ENCODE measurements around the gene CISH.

The CISH gene

DNA sequence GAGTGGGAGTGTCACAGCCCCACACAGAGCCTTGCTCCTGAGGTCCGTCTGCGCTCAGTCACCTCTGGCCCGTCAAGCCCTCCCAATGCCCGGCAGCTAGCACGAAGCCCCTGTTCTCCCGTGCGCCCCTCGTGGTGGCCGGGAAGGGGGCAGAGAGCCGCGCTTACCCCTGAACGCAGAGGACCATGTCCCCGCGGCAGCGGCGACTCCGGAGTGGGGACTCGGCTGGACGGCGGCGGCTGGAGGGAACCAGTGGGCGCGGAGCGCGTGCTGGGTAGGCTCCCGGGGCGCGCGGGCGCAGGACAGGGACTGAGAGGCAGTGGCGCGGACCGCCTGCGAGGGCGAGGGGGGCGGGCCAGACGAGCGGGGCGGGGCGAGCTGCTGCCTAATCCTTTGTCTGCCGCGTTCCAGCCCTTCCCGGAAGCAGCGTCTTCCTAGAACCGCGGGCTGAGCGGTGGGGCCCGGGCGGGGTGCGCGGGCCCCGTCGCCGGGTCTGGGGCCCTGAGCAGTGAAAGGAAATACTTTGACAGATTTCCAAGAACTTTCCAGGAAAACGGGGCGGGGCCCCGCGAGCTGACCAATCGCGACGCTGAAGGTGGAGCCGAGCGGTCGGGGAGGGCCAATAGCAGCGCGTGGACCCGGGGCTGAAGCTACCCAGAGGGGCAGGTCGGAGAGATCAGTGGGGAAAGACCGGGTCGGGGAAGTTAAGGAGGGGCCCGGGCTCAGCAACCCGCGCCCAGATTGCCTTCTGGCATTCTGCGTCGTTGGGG, at the start of gene CISH:
TSS of gene CISH (minus strand) at position 311 of the 770 bp plus-strand sequence. CDS start at position 187, 124 bp downstream.
- DNase-seq (ENCODE audit: low read depth in 2 of 2), result peak; percentile 95 to 96

- no peak for DNase-seq (ENCODE audit: low read depth in 2 of 2)
Measured at GRCh38 chr3:50660386-50660785, 48.8 kb upstream of the CISH start.

GRCh38 chr3:50658831-50659230, 47.3 kb upstream of the CISH start:
- no peak for DNase-seq (ENCODE audit: low read depth in 2 of 2)

- no peak for DNase-seq (ENCODE audit: low read depth in 2 of 2)
Measured at GRCh38 chr3:50658416-50658815, 46.8 kb upstream of the CISH start.

- DNase-seq (ENCODE audit: low read depth in 2 of 2), result no peak
Measured at GRCh38 chr3:50657816-50658215, 46.2 kb upstream of the CISH start.

DNA sequence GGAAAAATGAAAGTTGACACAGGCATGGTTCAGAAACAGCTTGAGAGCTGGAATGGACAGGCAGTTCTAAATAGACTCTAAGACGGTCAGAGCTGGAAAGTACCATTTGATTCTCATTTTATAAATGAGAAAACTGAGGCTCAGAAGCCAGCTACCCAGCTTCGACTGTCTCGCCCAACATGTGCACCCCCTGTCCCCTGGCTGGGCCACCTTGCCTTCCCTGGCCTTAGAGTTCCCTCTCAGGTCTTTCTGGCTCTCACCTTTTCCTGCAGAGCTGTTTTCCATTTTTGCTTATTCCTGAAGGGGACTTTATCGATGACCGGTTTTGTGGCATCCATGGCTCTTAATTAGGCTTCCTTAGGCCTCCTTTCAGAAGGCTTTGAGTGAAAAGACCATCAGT, 45.8 kb upstream of the CISH start:
- no peak for DNase-seq (ENCODE audit: low read depth in 2 of 2)

DNA sequence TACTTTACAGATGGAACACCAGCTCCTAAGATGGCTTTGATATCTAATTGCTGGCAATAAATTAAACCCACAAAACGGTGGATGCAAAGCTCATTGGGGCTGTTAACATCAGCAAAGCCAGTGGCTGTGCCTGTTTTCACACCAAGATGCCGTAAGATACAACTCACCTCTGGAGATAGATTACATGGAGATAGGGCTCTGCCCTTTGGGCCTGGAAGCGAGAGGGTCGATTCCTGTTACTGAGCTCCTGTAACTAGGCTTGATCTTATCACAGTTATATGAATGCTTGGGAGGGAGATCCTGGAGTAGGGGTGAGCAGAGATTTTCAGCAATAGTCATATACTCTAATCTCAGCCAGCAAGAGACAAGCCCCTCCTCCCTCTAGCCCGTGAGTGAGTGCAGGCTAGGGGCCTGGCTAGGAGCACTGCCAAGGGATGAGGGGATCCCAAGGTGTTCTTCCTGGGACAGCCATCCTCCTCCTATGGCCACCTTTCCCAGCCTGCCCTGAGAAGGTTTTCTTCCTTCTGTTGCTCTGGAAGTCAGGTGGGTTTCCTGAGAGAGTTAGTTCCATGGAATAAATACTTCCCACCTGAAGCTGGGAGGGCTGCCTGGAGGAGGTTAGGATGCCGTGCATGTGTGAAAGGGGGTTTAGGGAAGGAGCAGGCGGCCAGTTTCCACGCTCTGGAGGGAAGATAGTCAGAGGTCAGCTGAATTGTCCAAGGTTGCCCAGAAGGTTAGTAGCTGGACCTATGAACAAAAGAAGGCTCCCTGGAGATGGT, 45.0 kb upstream of the CISH start:
- DNase-seq (ENCODE audit: low read depth in 2 of 2), result no peak

DNA sequence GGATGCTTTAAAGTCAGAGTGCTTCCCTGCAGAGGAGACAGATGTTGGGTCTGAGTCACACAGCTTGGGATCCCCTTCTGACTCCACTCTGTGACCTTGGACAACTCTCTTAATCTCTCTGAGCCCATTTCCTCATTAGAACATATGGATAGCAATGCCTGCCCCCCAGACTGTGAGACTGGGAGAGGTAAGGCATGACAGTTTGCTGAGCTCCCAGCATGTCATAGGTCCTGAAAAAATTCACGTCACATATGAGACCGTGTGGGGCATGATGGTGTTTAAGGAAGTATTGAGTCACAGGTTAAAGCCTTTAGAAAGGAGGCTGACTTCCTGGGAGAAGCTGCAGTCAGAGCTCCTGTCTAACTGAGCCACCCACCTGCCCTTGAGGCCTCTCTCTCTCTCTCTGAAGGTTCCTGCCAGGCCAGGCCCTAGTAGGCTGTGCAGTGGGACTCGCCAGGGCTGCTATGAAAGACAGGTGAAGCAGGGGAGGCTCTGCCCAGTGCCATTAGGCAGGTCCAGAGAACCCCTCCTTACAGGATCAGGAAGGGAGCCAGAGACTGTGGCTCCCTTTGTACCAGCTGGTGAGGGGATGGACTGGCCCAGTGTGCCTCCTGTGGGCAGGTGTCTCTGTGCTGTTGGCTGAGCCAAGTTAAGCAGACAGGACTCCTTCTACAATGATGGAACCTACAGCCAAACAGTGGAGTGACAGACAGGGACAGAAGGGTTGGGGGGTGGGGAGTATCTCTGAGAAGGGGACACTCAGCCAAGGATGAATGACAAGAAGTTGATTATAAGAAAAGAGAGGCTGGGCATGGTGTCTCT, 43.6 kb upstream of the CISH start:
- DNase-seq (ENCODE audit: low read depth in 2 of 2), result peak in 1 of 2 donors; percentile 26

DNA sequence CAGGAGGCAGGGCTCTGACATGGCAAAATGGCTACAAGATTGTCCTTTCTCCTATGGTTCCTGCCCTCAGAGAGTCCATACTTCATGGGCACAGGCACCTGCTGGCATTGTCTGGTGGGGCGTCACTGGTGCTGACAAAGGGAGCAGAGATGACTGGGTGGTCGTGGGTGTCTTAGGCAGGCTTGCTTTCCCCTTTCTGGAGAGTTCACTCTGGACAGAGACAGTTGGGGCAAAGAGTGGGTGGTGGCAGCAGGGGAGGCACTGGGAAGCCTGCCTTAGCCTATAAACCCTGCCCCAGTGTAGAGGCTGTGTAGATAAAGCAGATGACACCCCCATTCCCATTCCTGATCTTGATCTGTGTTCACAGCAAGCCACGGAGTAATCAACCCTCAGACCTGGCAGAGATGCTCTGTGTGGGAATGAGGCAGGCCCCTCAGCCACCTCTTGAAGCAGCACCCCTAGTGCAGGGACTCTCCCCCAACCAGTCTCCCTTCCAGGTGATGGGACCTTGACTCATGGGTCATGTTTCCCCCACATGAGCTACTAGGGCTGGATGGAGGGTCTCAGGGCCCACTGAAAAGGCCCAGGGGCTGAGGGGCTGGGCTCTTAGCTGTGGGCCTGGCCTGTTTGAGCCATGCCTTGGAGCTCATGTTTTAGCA, 42.5 kb upstream of the CISH start:
- DNase-seq (ENCODE audit: low read depth in 2 of 2), result no peak

GRCh38 chr3:50652709-50653108, 41.1 kb upstream of the CISH start:
- peak in 1 of 2 donors; percentile 24 for DNase-seq (ENCODE audit: low read depth in 2 of 2)

GRCh38 chr3:50651920-50652529, 40.5 kb upstream of the CISH start:
- DNase-seq (ENCODE audit: low read depth in 2 of 2), result no peak

GRCh38 chr3:50651445-50651844, 39.9 kb upstream of the CISH start:
- no peak for DNase-seq (ENCODE audit: low read depth in 2 of 2)

GRCh38 chr3:50650018-50650417, 38.4 kb upstream of the CISH start:
- no peak for DNase-seq (ENCODE audit: low read depth in 2 of 2)

DNA sequence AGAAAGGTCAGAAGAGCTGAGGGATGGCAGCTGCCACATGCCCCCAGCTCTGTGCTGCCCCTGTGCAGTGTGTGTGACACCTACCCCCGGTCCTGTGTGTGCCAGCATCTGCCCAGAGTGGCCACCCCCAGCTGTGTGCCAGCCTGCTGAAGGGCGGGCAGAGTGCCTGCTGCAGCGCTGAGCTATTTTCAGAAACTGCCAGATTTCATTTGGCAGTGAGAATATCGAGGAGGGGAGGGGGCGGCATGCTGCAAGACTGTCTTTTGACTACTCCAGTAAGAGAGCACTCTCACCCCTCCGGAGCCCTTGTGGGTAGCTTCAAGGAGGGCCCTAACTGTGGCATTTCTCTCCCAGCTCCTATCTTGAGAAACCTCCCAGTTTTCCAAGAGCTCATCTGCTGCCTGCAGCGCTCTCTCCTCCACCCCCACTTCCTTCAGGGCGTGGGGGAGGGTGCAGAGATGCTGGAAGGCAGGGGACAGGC, 37.9 kb upstream of the CISH start:
- DNase-seq (ENCODE audit: low read depth in 2 of 2), result no peak

DNA sequence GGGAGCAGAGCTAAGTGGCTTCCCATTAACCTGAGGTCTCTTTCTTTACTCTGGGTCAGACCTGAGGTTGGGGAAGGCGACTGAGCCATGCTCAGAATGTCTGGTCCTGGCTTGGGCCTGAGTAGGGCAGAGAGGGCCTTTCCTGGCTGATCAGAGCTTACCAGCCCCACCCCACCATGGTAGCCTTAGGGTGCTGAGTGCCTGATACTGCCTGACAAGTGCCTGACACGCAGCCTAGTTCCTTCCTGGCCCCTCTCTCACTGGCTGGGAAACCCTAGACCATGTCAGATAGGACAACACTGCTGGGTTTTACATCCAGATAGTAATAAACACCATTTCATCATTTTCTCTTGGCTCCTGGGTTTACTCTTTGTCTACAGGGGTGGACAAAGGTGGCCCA, 37.4 kb upstream of the CISH start:
- no peak for DNase-seq (ENCODE audit: low read depth in 2 of 2)

DNA sequence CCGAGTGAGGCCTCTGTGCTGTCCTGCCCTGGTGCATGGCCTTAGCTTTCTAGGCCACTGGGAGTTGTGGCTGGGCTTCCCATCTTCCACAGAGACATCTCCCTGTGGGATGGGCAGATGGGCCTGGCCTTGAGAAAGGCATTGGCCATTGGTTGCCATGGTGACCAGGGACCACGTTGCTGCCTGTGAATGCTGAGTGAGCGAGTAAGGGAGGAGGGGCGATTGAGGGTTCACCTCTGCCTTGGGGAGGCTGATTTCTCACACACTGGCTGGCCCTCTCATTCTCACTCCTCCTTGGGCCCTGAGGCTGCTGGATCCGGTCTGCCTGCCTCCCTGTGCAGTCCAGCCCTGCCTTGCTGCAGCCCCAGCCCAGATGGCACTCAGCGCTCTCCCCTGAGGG, 36.7 kb upstream of the CISH start:
- no peak for DNase-seq (ENCODE audit: low read depth in 2 of 2)

GRCh38 chr3:50645378-50645777, 33.8 kb upstream of the CISH start:
- DNase-seq (ENCODE audit: low read depth in 2 of 2), result no peak

- DNase-seq (ENCODE audit: low read depth in 2 of 2), result no peak
Measured at GRCh38 chr3:50644561-50644960, 33.0 kb upstream of the CISH start.

DNA sequence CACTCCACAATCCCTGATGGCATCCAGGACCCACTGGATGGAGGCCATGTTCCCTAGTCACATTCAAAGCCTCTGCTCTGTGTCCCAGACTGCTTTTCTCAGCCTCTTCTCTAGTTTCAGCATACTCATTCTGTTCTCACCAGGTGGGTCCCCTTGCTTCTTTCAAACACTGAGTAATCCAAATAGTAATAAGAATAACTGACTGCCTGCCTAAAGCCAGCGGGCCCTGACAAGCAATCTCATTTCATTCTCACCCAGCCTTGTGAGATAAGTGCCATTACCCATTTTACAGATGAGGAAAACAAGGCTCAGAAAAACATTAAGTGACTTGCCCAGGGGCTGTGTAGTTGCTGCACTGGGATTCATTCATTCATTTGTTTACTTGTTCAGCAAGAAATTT, 30.8 kb upstream of the CISH start:
- no peak for DNase-seq (ENCODE audit: low read depth in 2 of 2)

DNA sequence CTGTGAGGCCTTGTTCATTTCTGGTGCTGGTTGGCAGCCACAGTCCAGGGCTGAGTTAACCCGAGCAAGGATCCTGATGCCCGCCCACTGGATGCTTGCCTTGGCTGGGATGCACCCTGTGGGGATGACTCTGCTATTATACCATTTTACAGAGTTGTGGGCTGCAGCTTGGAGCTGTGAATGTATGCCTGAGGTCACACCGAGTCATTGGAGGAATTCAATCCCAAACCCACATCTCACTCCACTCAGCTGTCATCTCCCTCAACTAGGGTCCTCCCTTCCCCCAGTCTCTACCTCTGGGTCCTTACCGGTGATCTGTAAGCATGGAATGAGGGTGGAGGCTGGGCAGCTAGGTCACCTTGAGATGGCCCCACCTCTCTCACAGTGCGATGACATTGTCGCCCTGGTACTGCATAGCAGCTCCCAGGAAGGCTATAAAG, 27.5 kb upstream of the CISH start:
- no peak for DNase-seq (ENCODE audit: low read depth in 2 of 2)

- no peak for DNase-seq (ENCODE audit: low read depth in 2 of 2)
Measured at GRCh38 chr3:50637945-50638344, 26.4 kb upstream of the CISH start.

All from stimulated activated CD8-positive, alpha-beta memory T cell treated with anti-CD3 and anti-CD28 coated beads, Interleukin-15, amount 100 ng/mL, for 4 hours (primary cell).